GM12878 (cell line): ENCODE results near the gene S1PR1. TPM values are rescaled to one million over a fixed set of nuclear protein-coding genes. Genes with fewer than 3 reads are reported as not detected.

ENCODE experiments used
- BCL11A ChIP-seq: IDR thresholded peaks from 2 replicates; pipeline ENCODE4 v1.6.1; 2011; ENCODE audit warnings: low read depth, low read length
- GABPA ChIP-seq: IDR thresholded peaks from 2 replicates; pipeline ENCODE4 v1.6.1; 2014; ENCODE audit warnings: antibody characterized with exemption, low read depth, mild to moderate bottlenecking, inconsistent platforms
- HDAC2 ChIP-seq: fragments of 200-600 bp; sonication (generic); IDR thresholded peaks from 2 replicates; pipeline ENCODE4 v1.6.1; 2017
- HDAC6 ChIP-seq: fragments of 200-600 bp; sonication (generic); IDR thresholded peaks from one replicate; pipeline ENCODE4 v1.8.0; 2017; ENCODE audit warnings: antibody characterized with exemption; ENCODE audit not compliant: unreplicated experiment
- IKZF2 ChIP-seq, 2 experiments: fragments of 450-650 bp; IDR thresholded peaks; 2 replicates each; pipeline ENCODE4 v1.6.1; 2017; ENCODE audit warnings: mild to moderate bottlenecking in 2 of 2, moderate library complexity in 2 of 2
- IRF4 ChIP-seq: IDR thresholded peaks from 2 replicates; pipeline ENCODE4 v1.6.1; 2011; ENCODE audit warnings: low read depth, low read length
- MEF2B ChIP-seq: fragments of 450-650 bp; IDR thresholded peaks from 2 replicates; pipeline ENCODE4 v1.6.1; 2018; ENCODE audit warnings: mild to moderate bottlenecking, moderate library complexity; ENCODE audit not compliant: partially characterized antibody, poor library complexity, severe bottlenecking
- MTA3 ChIP-seq: IDR thresholded peaks from 2 replicates; pipeline ENCODE4 v1.6.1; 2012; ENCODE audit warnings: low read length, inconsistent platforms, borderline replicate concordance
- POLR2A ChIP-seq: IDR thresholded peaks from 2 replicates; pipeline ENCODE4 v1.6.1; 2011; ENCODE audit warnings: low read depth, mild to moderate bottlenecking, low read length
- RAD51 ChIP-seq: fragments of 450-650 bp; IDR thresholded peaks from 2 replicates; pipeline ENCODE4 v1.6.1; 2016; ENCODE audit warnings: moderate library complexity, mild to moderate bottlenecking, inconsistent platforms
- RELA ChIP-seq: fragments of 450-650 bp; IDR thresholded peaks from 2 replicates; pipeline ENCODE4 v1.8.0; 2014; ENCODE audit warnings: borderline replicate concordance; ENCODE audit not compliant: partially characterized antibody
- RUNX3 ChIP-seq: IDR thresholded peaks from 2 replicates; pipeline ENCODE4 v1.6.1; 2012; ENCODE audit warnings: low read length, inconsistent platforms
- SMAD5 ChIP-seq: IDR thresholded peaks from 2 replicates; pipeline ENCODE4 v1.6.1; 2016; ENCODE audit warnings: antibody characterized with exemption, low read depth
- SUPT20H ChIP-seq: IDR thresholded peaks from 2 replicates; pipeline ENCODE4 v1.6.1; 2011; ENCODE audit warnings: low read depth, mild to moderate bottlenecking, low read length, moderate library complexity, borderline replicate concordance; ENCODE audit not compliant: control insufficient read depth
- WRNIP1 ChIP-seq: IDR thresholded peaks from 2 replicates; pipeline ENCODE4 v1.6.1; 2011; ENCODE audit warnings: low read depth, low read length, improper control_type of control experiment, borderline replicate concordance
- ZNF207 ChIP-seq: fragments of 450-650 bp; IDR thresholded peaks from 2 replicates; pipeline ENCODE4 v1.6.1; 2014; ENCODE audit warnings: antibody characterized with exemption, mild to moderate bottlenecking, borderline replicate concordance
- ZNF622 ChIP-seq: fragments of 450-650 bp; IDR thresholded peaks from 2 replicates; pipeline ENCODE4 v1.6.1; 2017; ENCODE audit warnings: mild to moderate bottlenecking, inconsistent platforms
- polyA plus RNA-seq, 11 experiments: library from polyadenylated mRNA; depleted of rRNA in 4 of 11; unstranded in 6 of 11; stranded (reverse) in 5 of 11; fragments of >200 nt; fragmentation: Nextera tagmentation in 4 of 11; fragmentation: Illumina TruSeq in 1 of 11; extraction: Ambion mirVana in 4 of 11; extraction: Trizol in 1 of 11; gene quantifications; 1 replicate in 1 of 11; 2 replicates in 10 of 11; pipeline versions ENCODE4 v1.2.1 to v1.2.3, GENCODE V29; 2011 to 2016; ENCODE audit warnings: inconsistent platforms in 2 of 11, missing spikeins in 2 of 11, low read depth in 1 of 11
- total RNA-seq, 4 experiments: library from RNA; depleted of rRNA in 3 of 4; stranded (reverse); fragments of >200 nt in 3 of 4; fragmentation: Illumina TruSeq in 1 of 4; extraction: Trizol in 1 of 4; gene quantifications; 2 replicates each; pipeline versions ENCODE4 v1.2.1 to v1.2.3, GENCODE V29; 2013 to 2021
- TF ChIP-seq, protein P1 (sequence below): fragments of 450-650 bp; formaldehyde crosslinking; IDR thresholded peaks from 2 replicates; pipeline ENCODE4 v1.4.0; 2020; ENCODE audit warnings: mild to moderate bottlenecking, moderate library complexity
- TF ChIP-seq, protein P2 (sequence below): fragments of 450-650 bp; conservative IDR thresholded peaks from 2 replicates; pipeline ENCODE4 v1.6.1; 2017; ENCODE audit warnings: mild to moderate bottlenecking, moderate library complexity
- TF ChIP-seq, protein P3 (sequence below): IDR thresholded peaks from 2 replicates; pipeline ENCODE4 v1.6.1; 2011; ENCODE audit warnings: borderline replicate concordance, low read depth, mild to moderate bottlenecking, moderate library complexity, low read length; ENCODE audit not compliant: insufficient read depth, poor library complexity, severe bottlenecking
- TF ChIP-seq, protein P4 (sequence below): fragments of 450-650 bp; IDR thresholded peaks from 2 replicates; pipeline ENCODE4 v1.6.1; 2017; ENCODE audit warnings: mild to moderate bottlenecking

The S1PR1 gene
- total and polyA plus RNA-seq, 10 of the 15 experiments (the other 5 are each of a cell fraction or from before 2014, with no cell fraction given): 3.8 to 59.4 (median 30.7) TPM

DNA sequence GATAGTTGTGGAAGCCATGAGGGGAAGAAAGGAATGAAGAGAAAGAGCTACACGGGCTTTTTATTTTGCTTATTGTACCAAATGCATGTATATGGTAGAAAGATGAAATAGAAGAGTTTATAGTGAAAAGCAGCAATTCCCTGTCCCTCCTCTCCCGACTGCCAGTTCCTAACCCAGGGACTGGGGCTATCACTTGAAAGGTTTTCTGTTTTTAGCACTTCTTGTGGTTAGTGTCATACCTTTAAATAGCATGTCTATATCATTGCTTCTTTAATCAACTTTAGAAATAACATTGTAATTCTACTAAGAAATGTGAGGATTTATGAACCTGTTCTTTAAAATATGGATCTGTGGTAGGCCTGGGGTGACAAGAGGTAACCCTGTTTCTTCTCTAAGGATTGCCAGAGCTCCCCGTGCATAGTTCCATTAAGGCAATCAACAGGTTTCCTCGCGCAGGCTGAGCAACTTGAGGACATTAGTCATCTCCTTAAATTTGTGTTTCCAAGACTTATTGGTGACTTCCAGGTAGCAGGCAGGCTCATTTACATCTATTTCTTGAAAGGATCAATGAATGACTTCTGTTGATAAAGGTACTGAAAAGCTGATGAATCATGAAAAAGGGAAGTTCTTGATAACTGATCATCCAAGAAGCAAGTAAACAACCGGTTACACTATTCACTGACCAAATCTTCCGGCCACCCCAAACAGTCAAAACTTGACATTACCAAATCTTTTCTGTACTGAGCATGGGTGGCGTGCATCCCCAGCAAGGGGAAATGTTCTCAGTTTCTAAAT is 37.8 kb upstream of the S1PR1 start (continued):
- TF ChIP-seq, protein P1, sequence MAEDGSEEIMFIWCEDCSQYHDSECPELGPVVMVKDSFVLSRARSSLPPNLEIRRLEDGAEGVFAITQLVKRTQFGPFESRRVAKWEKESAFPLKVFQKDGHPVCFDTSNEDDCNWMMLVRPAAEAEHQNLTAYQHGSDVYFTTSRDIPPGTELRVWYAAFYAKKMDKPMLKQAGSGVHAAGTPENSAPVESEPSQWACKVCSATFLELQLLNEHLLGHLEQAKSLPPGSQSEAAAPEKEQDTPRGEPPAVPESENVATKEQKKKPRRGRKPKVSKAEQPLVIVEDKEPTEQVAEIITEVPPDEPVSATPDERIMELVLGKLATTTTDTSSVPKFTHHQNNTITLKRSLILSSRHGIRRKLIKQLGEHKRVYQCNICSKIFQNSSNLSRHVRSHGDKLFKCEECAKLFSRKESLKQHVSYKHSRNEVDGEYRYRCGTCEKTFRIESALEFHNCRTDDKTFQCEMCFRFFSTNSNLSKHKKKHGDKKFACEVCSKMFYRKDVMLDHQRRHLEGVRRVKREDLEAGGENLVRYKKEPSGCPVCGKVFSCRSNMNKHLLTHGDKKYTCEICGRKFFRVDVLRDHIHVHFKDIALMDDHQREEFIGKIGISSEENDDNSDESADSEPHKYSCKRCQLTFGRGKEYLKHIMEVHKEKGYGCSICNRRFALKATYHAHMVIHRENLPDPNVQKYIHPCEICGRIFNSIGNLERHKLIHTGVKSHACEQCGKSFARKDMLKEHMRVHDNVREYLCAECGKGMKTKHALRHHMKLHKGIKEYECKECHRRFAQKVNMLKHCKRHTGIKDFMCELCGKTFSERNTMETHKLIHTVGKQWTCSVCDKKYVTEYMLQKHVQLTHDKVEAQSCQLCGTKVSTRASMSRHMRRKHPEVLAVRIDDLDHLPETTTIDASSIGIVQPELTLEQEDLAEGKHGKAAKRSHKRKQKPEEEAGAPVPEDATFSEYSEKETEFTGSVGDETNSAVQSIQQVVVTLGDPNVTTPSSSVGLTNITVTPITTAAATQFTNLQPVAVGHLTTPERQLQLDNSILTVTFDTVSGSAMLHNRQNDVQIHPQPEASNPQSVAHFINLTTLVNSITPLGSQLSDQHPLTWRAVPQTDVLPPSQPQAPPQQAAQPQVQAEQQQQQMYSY: no peak
- peak; percentile 97 for TF ChIP-seq BCL11A
- TF ChIP-seq GABPA: peak; percentile 80
- no peak for TF ChIP-seq ZNF207
- peak; percentile 97 for TF ChIP-seq MTA3
- no peak for TF ChIP-seq RAD51
- TF ChIP-seq IRF4: peak; percentile 94
- TF ChIP-seq POLR2A: no peak
- TF ChIP-seq, protein P2, sequence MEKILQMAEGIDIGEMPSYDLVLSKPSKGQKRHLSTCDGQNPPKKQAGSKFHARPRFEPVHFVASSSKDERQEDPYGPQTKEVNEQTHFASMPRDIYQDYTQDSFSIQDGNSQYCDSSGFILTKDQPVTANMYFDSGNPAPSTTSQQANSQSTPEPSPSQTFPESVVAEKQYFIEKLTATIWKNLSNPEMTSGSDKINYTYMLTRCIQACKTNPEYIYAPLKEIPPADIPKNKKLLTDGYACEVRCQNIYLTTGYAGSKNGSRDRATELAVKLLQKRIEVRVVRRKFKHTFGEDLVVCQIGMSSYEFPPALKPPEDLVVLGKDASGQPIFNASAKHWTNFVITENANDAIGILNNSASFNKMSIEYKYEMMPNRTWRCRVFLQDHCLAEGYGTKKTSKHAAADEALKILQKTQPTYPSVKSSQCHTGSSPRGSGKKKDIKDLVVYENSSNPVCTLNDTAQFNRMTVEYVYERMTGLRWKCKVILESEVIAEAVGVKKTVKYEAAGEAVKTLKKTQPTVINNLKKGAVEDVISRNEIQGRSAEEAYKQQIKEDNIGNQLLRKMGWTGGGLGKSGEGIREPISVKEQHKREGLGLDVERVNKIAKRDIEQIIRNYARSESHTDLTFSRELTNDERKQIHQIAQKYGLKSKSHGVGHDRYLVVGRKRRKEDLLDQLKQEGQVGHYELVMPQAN: no peak
- no peak for TF ChIP-seq WRNIP1
- TF ChIP-seq, protein P3, sequence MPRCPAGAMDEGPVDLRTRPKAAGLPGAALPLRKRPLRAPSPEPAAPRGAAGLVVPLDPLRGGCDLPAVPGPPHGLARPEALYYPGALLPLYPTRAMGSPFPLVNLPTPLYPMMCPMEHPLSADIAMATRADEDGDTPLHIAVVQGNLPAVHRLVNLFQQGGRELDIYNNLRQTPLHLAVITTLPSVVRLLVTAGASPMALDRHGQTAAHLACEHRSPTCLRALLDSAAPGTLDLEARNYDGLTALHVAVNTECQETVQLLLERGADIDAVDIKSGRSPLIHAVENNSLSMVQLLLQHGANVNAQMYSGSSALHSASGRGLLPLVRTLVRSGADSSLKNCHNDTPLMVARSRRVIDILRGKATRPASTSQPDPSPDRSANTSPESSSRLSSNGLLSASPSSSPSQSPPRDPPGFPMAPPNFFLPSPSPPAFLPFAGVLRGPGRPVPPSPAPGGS: peak; percentile 94
- TF ChIP-seq, protein P4, sequence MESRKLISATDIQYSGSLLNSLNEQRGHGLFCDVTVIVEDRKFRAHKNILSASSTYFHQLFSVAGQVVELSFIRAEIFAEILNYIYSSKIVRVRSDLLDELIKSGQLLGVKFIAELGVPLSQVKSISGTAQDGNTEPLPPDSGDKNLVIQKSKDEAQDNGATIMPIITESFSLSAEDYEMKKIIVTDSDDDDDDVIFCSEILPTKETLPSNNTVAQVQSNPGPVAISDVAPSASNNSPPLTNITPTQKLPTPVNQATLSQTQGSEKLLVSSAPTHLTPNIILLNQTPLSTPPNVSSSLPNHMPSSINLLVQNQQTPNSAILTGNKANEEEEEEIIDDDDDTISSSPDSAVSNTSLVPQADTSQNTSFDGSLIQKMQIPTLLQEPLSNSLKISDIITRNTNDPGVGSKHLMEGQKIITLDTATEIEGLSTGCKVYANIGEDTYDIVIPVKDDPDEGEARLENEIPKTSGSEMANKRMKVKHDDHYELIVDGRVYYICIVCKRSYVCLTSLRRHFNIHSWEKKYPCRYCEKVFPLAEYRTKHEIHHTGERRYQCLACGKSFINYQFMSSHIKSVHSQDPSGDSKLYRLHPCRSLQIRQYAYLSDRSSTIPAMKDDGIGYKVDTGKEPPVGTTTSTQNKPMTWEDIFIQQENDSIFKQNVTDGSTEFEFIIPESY: no peak
- TF ChIP-seq SMAD5: no peak
- TF ChIP-seq IKZF2 (IDR thresholded peaks at IDR 0.05): peak; percentile 77 to 89
- no peak for TF ChIP-seq HDAC6
- no peak for TF ChIP-seq HDAC2
- TF ChIP-seq RELA: no peak
- TF ChIP-seq SUPT20H: no peak
- TF ChIP-seq RUNX3: peak; percentile 95
- no peak for TF ChIP-seq ZNF622
- peak; percentile 56 for TF ChIP-seq MEF2B
